Epithelial cell of prostate (primary cell): ENCODE data around the gene ANKS1B.
A peak's percentile ranks its signal among the peaks of the same experiment; 100 is the strongest.
"Not testable (repeated sequence)": the region's sequence is repeated elsewhere in the genome, so short reads cannot be mapped to it uniquely, and the experiment has no call there.

ENCODE experiments used
- DNase-seq: peaks from one replicate; pipeline ENCODE4 v3.0.0-alpha.2; 2011; ENCODE audit warnings: low read depth, low spot score
- H3K27ac ChIP-seq: fragments of 450-650 bp; 2 replicates; pipeline ENCODE4 v1.5.1; 2017; ENCODE audit warnings: mild to moderate bottlenecking

ANKS1B gene

GRCh38 chr12:99713946-99714520 is 270.7 kb downstream of the ANKS1B start:
- no peak overlapping the region for H3K27ac ChIP-seq
- no peak for DNase-seq

GRCh38 chr12:99712281-99712680 is 272.5 kb downstream of the ANKS1B start:
- no peak for DNase-seq

GRCh38 chr12:99711246-99711645 is 273.5 kb downstream of the ANKS1B start:
- no peak overlapping the region for H3K27ac ChIP-seq
- no peak for DNase-seq

More at GRCh38 chr12:99712281-99712680, 272.5 kb downstream of the ANKS1B start:
- H3K27ac ChIP-seq: no peak overlapping the region

GRCh38 chr12:99709619-99710018 is 275.1 kb downstream of the ANKS1B start:
- H3K27ac ChIP-seq: no peak overlapping the region
- DNase-seq: no peak

- no peak for DNase-seq
- no peak overlapping the region for H3K27ac ChIP-seq
These were observed 275.6 kb downstream of the ANKS1B start for GRCh38 chr12:99709116-99709515.

GRCh38 chr12:99707883-99708282 is 276.9 kb downstream of the ANKS1B start:
- no peak for DNase-seq
- no peak overlapping the region for H3K27ac ChIP-seq

GRCh38 chr12:99706736-99707473 is 277.8 kb downstream of the ANKS1B start:
- H3K27ac ChIP-seq: no peak overlapping the region
- peak; percentile 2 for DNase-seq

GRCh38 chr12:99704458-99704857 is 280.3 kb downstream of the ANKS1B start:
- no peak overlapping the region for H3K27ac ChIP-seq
- DNase-seq: no peak

- no peak for DNase-seq
- H3K27ac ChIP-seq: no peak overlapping the region
These were observed 280.7 kb downstream of the ANKS1B start for GRCh38 chr12:99704036-99704435.

GRCh38 chr12:99700032-99700431 is 284.7 kb downstream of the ANKS1B start:
- DNase-seq: no peak
- no peak overlapping the region for H3K27ac ChIP-seq

GRCh38 chr12:99695050-99695449 is 289.7 kb downstream of the ANKS1B start:
- no peak overlapping the region for H3K27ac ChIP-seq

GRCh38 chr12:99686142-99686541 is 298.6 kb downstream of the ANKS1B start:
- no peak for DNase-seq
- no peak overlapping the region for H3K27ac ChIP-seq

More at GRCh38 chr12:99695050-99695449, 289.7 kb downstream of the ANKS1B start:
- DNase-seq: no peak

- H3K27ac ChIP-seq: no peak overlapping the region
- no peak for DNase-seq
These were observed 304.5 kb downstream of the ANKS1B start for GRCh38 chr12:99680276-99680675.

- H3K27ac ChIP-seq: no peak overlapping the region
- DNase-seq: no peak
These were observed 314.1 kb downstream of the ANKS1B start for GRCh38 chr12:99670635-99671034.

GRCh38 chr12:99658671-99659349 is 325.9 kb downstream of the ANKS1B start:
- DNase-seq: no peak
- no peak overlapping the region for H3K27ac ChIP-seq

- no peak for DNase-seq
- H3K27ac ChIP-seq: no peak overlapping the region
These were observed 335.2 kb downstream of the ANKS1B start for GRCh38 chr12:99649551-99649950.

- H3K27ac ChIP-seq: no peak overlapping the region
- no peak for DNase-seq
These were observed 336.6 kb downstream of the ANKS1B start for GRCh38 chr12:99648183-99648582.

GRCh38 chr12:99647453-99647852 is 337.3 kb downstream of the ANKS1B start, which contains the start of gene GARIN6:
TSS of gene GARIN6 (plus strand) at chr12:99647753. CDS start at chr12:99648175, 422 bp downstream.
- no peak within 1 kb of the TSS for H3K27ac ChIP-seq

GRCh38 chr12:99644629-99645028 is 340.1 kb downstream of the ANKS1B start:
- DNase-seq: no peak

More at GRCh38 chr12:99647453-99647852, 337.3 kb downstream of the ANKS1B start, which contains the start of gene GARIN6:
- no peak for DNase-seq

GRCh38 chr12:99627459-99627858 is 357.3 kb downstream of the ANKS1B start:
- DNase-seq: no peak
- no peak overlapping the region for H3K27ac ChIP-seq

More at GRCh38 chr12:99644629-99645028, 340.1 kb downstream of the ANKS1B start:
- H3K27ac ChIP-seq: no peak overlapping the region

GRCh38 chr12:99624591-99624990 is 360.1 kb downstream of the ANKS1B start:
- H3K27ac ChIP-seq, DNase-seq: not testable (repeated sequence)
